WTC11 (cell line): ENCODE measurements around the gene P3R3URF.

ENCODE experiments used
- GABPB1 ChIP-seq: sonication (generic); formaldehyde crosslinking; IDR thresholded peaks from 2 replicates; pipeline ENCODE4 v1.8.1; 2023; ENCODE audit warnings: mild to moderate bottlenecking, missing genetic modification reagents
- TF ChIP-seq, protein P1 (sequence below): sonication (generic); formaldehyde crosslinking; IDR thresholded peaks from 2 replicates; pipeline ENCODE4 v1.8.1; 2023; ENCODE audit warnings: mild to moderate bottlenecking, missing genetic modification reagents, moderate library complexity

DNA sequence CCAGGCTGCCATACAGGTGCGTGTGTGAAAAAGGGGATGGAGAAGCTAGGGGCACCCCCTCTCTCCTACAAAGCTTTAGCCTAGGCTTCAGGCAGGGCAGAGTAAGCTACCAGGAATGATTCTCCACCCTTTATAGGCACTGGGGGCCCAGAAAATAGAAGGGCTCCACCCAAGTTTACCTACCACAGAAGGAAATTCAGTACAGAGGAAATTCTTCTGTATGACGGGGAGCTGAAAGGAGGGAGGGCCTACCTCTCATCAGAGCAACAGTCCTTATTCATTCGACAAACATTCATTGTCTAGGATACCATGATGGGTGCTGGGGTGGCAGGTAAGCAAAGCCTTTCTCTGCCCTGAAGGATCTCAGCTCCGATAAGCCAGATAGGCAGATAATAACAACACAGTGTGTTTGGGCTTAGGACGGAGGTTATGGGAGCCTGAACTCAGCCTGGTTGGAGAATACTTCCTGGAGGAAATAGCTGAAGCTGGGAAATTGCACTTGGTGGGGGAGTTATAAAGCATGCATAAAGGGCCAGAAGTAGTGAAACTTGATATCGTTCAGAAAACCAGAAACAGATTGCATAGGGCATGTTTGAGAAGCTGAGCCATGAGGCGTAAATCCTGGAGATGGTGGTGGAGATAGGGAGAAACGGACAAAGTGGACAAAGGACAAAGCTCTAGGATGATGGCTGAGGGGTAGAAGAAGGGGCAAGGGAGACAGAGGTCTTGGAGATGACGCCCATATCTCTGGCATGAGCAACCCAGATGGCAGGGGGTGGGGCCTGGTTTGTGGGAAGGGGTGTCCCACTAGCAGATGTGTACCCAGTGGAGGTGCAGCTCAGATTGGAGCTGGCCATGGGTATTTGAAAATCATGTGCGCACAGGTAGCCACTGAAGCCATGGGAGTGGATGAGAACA is 5.3 kb upstream of the P3R3URF start:
- TF ChIP-seq, protein P1, sequence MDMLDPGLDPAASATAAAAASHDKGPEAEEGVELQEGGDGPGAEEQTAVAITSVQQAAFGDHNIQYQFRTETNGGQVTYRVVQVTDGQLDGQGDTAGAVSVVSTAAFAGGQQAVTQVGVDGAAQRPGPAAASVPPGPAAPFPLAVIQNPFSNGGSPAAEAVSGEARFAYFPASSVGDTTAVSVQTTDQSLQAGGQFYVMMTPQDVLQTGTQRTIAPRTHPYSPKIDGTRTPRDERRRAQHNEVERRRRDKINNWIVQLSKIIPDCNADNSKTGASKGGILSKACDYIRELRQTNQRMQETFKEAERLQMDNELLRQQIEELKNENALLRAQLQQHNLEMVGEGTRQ = no peak
- no peak for TF ChIP-seq GABPB1 (CRISPR knock-in tag)
